Tibial artery (tissue), 4 donors: Measurements from ENCODE around the gene RABGAP1L.

ENCODE experiments used
- DNase-seq, 2 donors: peaks; one replicate each; pipeline ENCODE4 v3.0.0-alpha.2; 2019
- H3K27ac ChIP-seq, 2 donors: fragments of 200-600 bp; sonication (generic) in 1 of 2; 1 replicate in 1 of 2; 2 replicates in 1 of 2; pipeline ENCODE4 v1.5.1; 2018 to 2019; ENCODE audit warnings: mild to moderate bottlenecking in 1 of 2
- H3K27me3 ChIP-seq, 2 donors: fragments of 200-600 bp; sonication (generic) in 1 of 2; one replicate each; pipeline versions ENCODE4 v1.5.1 to v1.6.0; 2016 to 2019
- H3K36me3 ChIP-seq, 3 donors: fragments of 200-600 bp; sonication (generic) in 2 of 3; one replicate each; pipeline ENCODE4 v1.5.1; 2016 to 2019; ENCODE audit warnings: mild to moderate bottlenecking in 2 of 3
- H3K4me1 ChIP-seq, 4 donors: fragments of 200-600 bp; sonication (generic) in 2 of 4; 1 replicate in 3 of 4; 2 replicates in 1 of 4; pipeline ENCODE4 v1.5.1; 2016 to 2019
- H3K4me3 ChIP-seq, 2 donors: fragments of 200-600 bp; sonication (generic) in 1 of 2; 1 replicate in 1 of 2; 2 replicates in 1 of 2; pipeline ENCODE4 v1.5.1; 2018 to 2019; ENCODE audit warnings: mild to moderate bottlenecking in 2 of 2
- H3K9me3 ChIP-seq, 3 donors: fragments of 200-600 bp; sonication (generic) in 1 of 3; one replicate each; pipeline ENCODE4 v1.5.1; 2016 to 2019
- intact Hi-C: fragments of 100-400 bp; cut with DNase I; formaldehyde crosslinking; loops from one replicate; pipeline ENCODE4 v1.15.0; 2023; ENCODE audit warnings: low total_unique reads
- TF ChIP-seq, protein P1 (sequence below), 2 experiments: fragments of 200-600 bp in 1 of 2; fragments of 450-650 bp in 1 of 2; IDR thresholded peaks; one replicate each; pipeline ENCODE4 v1.5.1; 2017 to 2019; ENCODE audit warnings: antibody characterized with exemption in 2 of 2, mild to moderate bottlenecking in 1 of 2, moderate library complexity in 1 of 2

RABGAP1L gene

DNA sequence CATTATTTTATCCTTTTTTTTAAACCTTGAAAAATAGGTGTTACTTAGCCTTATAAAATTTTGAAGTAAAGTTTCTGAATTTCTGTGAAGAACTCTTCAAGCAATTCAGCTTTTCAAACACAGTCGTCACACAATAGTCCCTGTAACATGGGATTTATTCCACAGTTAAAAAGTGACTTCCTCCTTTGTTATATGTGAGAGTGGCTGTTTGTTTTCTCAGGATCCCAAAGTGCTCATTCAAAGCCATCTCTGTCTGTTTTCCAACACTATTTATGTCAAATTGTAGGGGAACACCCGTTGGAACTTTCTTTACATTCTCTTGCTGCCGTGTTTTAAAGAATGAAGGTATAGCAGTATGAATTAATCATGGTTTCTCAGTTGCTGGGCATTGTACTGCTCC is 207.6 kb downstream of the RABGAP1L start:
- Histone ChIP-seq H3K27ac (no peak overlapping the region), H3K36me3 (no peaks in the 10 kb centered on the region), H3K9me3 (no peaks in the 10 kb centered on the region), H3K4me1 (no peaks in the 10 kb centered on the region), H3K4me3 (no peak overlapping the region), H3K27me3 (no peaks in the 10 kb centered on the region)
- DNase-seq: no peak
- TF ChIP-seq, protein P1, sequence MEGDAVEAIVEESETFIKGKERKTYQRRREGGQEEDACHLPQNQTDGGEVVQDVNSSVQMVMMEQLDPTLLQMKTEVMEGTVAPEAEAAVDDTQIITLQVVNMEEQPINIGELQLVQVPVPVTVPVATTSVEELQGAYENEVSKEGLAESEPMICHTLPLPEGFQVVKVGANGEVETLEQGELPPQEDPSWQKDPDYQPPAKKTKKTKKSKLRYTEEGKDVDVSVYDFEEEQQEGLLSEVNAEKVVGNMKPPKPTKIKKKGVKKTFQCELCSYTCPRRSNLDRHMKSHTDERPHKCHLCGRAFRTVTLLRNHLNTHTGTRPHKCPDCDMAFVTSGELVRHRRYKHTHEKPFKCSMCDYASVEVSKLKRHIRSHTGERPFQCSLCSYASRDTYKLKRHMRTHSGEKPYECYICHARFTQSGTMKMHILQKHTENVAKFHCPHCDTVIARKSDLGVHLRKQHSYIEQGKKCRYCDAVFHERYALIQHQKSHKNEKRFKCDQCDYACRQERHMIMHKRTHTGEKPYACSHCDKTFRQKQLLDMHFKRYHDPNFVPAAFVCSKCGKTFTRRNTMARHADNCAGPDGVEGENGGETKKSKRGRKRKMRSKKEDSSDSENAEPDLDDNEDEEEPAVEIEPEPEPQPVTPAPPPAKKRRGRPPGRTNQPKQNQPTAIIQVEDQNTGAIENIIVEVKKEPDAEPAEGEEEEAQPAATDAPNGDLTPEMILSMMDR (IDR thresholded peaks at IDR 0.05): no peak
- intact Hi-C loops: no loop called here

DNA sequence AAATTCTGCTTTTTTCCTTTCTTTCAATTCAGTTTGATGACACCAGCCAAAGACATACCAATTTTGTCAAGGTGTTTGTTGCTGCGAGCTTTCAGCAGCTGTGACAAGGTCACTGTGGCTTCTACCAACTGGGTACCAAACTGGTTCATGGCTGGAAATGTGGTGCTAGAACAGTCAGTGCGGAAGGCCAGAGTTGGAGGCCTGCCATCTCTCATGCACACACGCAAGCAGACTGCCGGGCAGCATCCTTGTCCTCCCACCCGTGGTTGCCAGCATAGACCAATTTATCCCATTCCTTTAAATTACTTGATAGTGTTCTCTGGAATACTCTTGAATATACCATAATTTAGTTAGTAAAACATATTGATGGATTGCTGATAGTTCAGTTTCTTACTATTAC is 208.6 kb downstream of the RABGAP1L start:
- no peak for DNase-seq
- Histone ChIP-seq H3K36me3 (no peaks in the 10 kb centered on the region), H3K4me1 (no peaks in the 10 kb centered on the region), H3K9me3 (no peaks in the 10 kb centered on the region), H3K27me3 (no peaks in the 10 kb centered on the region), H3K27ac (no peak overlapping the region), H3K4me3 (no peak overlapping the region)
- TF ChIP-seq, protein P1 (IDR thresholded peaks at IDR 0.05): no peak
- intact Hi-C loops: no loop called here

DNA sequence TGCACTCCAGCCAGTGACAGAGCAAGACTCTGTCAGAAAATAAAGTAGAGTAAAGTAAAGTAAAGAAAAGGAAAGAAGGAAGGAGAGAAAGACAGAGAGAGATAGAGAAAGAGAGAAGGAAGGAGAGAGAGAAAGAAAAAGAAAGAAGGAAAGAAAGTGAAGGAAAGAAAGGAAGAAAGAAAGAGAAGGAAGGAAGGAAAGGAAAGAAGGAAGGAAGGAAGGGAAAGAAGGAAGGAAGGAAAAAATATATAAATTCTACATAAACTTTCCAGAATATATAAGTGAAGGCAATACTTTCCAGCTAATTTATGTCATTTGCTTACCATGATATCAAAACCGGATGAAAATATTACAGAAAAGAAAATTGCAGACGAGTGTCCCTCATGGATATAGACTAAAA is 216.7 kb downstream of the RABGAP1L start:
- no peak for DNase-seq
- H3K9me3 ChIP-seq: peaks cover 0 to 4% (median 0%) of the 10 kb centered on the region in 3 donors
- TF ChIP-seq, protein P1 (IDR thresholded peaks at IDR 0.05): no peak

DNA sequence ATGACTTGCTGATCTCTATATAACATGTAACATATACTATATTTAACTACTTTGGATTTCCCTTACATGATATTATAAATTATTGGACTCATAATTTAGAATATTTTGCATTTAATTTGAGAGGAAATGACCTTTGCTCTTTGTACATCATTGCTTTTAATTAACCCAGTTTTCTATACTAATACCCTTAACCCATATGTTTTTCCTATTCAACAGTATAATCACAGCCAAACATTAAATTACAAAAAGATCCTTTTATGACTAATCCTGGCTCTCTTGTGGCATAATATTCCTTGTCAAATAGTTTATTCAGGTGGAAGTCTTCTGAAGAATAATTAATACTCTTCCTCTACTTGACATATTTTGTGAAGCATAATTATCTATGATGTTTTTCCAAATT is 232.4 kb downstream of the RABGAP1L start:
- Histone ChIP-seq H3K9me3 (peaks cover 0 to 8% (median 0%) of the 10 kb centered on the region in 3 donors), H3K4me1 (no peaks in the 10 kb centered on the region), H3K4me3 (no peak overlapping the region), H3K27ac (no peak overlapping the region), H3K27me3 (no peaks in the 10 kb centered on the region), H3K36me3 (peaks cover 6 to 16% (median 13%) of the 10 kb centered on the region in 3 donors)
- TF ChIP-seq, protein P1 (IDR thresholded peaks at IDR 0.05): no peak
- intact Hi-C loops: no loop called here
- no peak for DNase-seq

More for the DNA sequence above, 216.7 kb downstream of the RABGAP1L start:
- Histone ChIP-seq H3K4me3 (no peak overlapping the region), H3K4me1 (no peaks in the 10 kb centered on the region), H3K36me3 (no peaks in the 10 kb centered on the region), H3K27ac (no peak overlapping the region), H3K27me3 (no peaks in the 10 kb centered on the region)
- intact Hi-C loops: no loop called here

DNA sequence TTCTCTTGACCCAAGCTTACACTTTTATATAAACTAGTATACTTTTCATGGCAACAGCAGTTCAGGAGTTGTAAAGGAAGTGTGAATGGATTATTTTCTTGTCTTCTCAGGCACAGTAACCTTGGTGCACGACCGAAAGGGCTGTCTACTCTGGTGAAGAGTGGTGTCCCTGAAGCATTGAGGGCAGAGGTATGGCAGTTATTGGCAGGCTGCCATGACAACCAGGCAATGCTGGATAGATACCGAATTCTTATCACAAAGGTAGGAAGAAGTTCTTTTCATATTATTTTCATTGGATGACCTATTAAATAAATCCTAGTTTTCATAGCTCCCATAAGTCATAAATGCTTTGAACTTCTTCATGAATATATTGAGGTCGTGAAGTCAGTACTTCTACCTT is 234.6 kb downstream of the RABGAP1L start:
- intact Hi-C loops: no loop called here

More for the DNA sequence above, 234.6 kb downstream of the RABGAP1L start:
- H3K27me3 ChIP-seq: no peaks in the 10 kb centered on the region
- no peak overlapping the region for H3K27ac ChIP-seq
- H3K4me1 ChIP-seq: no peaks in the 10 kb centered on the region
- TF ChIP-seq, protein P1 (IDR thresholded peaks at IDR 0.05): no peak
- peaks cover 0 to 8% (median 0%) of the 10 kb centered on the region in 3 donors for H3K9me3 ChIP-seq
- no peak overlapping the region for H3K4me3 ChIP-seq
- no peak for DNase-seq
- peaks cover 6 to 27% (median 13%) of the 10 kb centered on the region in 3 donors for H3K36me3 ChIP-seq
